ENCODE results near the gene UNCX. TPM values are rescaled to one million over a fixed set of nuclear protein-coding genes. Genes with fewer than 3 reads are reported as not detected.

The UNCX gene
- total RNA-seq, 2 experiments from 2014 or later = not detected

DNA sequence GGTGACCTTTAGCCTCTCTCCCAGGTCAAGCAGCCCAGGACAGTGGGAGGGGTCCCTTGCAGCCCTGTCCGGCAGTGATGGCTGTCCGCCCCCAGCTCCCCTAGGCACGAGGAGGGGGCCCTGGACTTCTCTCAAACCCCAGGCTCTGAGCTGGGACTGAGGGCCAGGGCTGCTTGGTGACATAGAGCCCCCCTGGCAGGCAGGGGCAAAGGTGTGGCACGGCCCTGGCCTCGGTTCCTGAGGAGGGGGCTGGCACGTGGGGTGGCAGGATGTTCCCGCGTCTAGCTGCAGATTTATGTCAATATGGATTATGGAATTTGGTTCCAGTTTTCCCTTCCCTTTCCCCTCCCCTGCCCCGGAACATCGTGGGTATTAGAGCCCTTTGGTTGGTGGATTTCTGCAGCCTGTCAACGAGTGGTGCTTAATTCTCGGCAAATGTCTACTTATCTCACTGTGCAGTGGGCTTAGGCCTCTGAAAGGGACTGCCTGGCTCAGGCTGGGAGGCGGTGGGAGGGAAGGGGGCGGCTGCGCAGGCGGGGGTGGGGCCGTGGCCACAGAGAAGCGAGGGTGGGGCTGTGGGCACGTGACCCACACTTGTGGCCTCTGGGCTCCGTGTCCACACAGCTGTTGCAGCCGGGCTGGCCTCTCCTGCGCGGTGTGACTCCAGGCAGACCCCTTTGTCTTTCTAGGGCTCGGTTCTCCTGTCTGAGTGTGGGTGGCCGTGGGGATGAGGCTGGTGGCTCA is 19.3 kb downstream of the UNCX start:
- intact Hi-C loops (cut with micrococcal nuclease) = no loop called here
- ATAC-seq (no peak), DNase-seq (no peak)
- TF ChIP-seq, protein P1, sequence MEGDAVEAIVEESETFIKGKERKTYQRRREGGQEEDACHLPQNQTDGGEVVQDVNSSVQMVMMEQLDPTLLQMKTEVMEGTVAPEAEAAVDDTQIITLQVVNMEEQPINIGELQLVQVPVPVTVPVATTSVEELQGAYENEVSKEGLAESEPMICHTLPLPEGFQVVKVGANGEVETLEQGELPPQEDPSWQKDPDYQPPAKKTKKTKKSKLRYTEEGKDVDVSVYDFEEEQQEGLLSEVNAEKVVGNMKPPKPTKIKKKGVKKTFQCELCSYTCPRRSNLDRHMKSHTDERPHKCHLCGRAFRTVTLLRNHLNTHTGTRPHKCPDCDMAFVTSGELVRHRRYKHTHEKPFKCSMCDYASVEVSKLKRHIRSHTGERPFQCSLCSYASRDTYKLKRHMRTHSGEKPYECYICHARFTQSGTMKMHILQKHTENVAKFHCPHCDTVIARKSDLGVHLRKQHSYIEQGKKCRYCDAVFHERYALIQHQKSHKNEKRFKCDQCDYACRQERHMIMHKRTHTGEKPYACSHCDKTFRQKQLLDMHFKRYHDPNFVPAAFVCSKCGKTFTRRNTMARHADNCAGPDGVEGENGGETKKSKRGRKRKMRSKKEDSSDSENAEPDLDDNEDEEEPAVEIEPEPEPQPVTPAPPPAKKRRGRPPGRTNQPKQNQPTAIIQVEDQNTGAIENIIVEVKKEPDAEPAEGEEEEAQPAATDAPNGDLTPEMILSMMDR (IDR thresholded peaks at IDR 0.05) = no peak
- Mint-ChIP-seq H3K4me3 (no peak overlapping the region), H3K27ac (no peak overlapping the region), H3K9me3 (no peaks in the 10 kb centered on the region), H3K36me3 (ENCODE audit: low read depth) (no peaks in the 10 kb centered on the region), H3K4me1 (ENCODE audit: low read depth) (peaks cover 7% of the 10 kb centered on the region), H3K27me3 (peaks cover 48% of the 10 kb centered on the region)
- ChIA-PET POLR2A (no interaction called here), CTCF (no interaction called here)

DNA sequence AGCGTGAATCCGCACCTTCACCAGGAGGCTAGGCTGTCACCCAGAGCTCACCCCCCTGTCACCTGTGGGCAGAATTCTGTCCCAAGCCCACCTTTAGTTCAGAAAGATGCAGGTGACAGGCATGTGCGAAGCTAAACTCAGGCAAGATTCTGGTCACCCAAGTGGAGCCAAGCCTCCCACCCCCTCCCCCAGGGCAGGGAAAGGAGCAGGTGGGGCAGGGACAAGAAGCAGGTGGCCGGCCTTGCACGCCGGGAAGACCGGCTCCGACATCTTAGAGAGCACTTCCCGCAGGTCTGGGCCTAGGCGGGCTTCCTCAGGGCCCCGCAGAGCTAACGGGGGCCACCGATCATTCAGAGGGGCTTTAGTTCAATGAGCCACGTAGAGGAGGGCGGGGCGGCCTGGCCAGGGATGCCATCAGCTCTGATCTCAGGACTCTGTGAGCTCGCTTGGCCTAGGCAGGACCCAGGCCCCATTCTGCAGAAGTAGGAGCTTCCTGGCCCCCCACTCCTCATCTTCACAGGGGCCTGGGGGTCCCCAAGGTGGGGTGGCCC is 19.9 kb downstream of the UNCX start:
- Mint-ChIP-seq H3K27ac (no peak overlapping the region), H3K4me3 (no peak overlapping the region), H3K9me3 (no peaks in the 10 kb centered on the region), H3K36me3 (ENCODE audit: low read depth) (no peaks in the 10 kb centered on the region), H3K27me3 (peaks cover 48% of the 10 kb centered on the region), H3K4me1 (ENCODE audit: low read depth) (peaks cover 7% of the 10 kb centered on the region)
- intact Hi-C loops (cut with micrococcal nuclease) = no loop called here
- TF ChIP-seq, protein P1 (IDR thresholded peaks at IDR 0.05) = no peak
- CTCF ChIA-PET = no interaction called here
- no peak for DNase-seq
- POLR2A ChIA-PET = no interaction called here
- no peak for ATAC-seq

DNA sequence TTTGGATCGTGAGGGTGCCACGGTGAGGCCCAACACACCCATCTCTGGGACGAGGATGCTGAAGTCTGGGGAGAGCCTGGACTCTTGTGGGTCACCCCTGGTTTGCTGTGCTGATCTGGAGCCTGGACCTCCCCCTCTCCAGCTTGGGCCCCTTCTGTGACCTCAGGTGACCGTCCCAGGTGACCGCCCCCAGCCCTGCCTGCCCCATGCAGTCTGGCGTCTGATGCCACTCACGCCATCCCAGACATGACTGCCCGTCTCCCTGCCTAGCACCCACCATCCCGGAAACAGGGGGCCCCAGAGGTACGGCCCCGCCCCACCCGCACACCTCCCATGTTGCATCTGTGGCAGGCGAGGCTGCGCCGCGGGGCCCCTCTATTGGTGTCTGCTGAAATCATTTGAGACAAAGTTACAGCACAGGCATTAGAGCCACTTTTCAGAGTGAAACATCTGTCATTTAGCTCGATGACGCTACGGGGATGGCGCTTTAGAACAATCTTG is 21.1 kb downstream of the UNCX start:
- Mint-ChIP-seq H3K4me1 (ENCODE audit: low read depth) (peaks cover 2% of the 10 kb centered on the region), H3K9me3 (no peaks in the 10 kb centered on the region), H3K36me3 (ENCODE audit: low read depth) (no peaks in the 10 kb centered on the region), H3K27me3 (peaks cover 39% of the 10 kb centered on the region), H3K4me3 (no peak overlapping the region), H3K27ac (no peak overlapping the region)
- DNase-seq (no peak), ATAC-seq (no peak)
- POLR2A ChIA-PET = no interaction called here
- TF ChIP-seq, protein P1 (IDR thresholded peaks at IDR 0.05) = no peak
- intact Hi-C loops (cut with micrococcal nuclease) = no loop called here
- CTCF ChIA-PET = no interaction called here

DNA sequence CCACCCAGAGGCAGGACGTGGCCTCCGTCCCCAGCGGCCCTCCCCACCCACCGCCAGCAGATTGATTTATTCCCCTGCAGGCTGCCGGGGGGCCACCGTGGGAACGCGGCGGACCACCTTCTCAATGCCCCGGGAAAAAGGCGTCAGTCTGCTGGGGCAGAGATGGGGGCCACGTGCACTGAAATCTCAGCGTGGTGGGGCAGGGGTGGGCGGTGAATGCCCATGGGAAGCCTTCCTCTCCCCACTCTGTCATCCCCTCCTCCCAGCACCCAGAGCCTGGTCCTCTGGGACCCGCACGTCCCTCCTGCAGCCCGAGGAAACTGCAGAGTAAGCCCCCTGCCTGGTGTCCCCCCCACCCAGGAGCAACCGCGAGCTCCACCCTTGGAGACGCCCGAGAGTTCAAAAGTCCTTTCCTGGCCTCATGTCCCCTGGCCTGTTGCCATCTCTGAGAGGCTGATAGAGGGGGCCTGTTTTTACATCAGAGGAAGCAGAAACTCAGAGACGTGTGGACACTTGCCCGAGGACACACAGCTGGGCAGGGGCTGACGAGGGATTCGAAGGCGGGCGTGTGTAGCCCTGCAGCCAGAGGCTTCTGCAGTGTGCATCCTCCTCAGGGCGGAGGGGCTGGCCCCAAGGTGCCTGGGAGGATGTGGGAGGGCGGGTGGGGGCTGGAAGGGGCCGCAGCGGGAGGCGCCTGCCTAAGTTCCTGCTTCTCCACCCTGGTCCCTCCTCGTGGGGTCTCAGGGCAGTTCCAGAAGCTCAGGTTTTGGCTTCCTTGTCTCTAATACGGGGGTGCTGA is 21.8 kb downstream of the UNCX start:
- no peak overlapping the region for H3K4me3 Mint-ChIP-seq
- ATAC-seq (no peak), DNase-seq (no peak)
- no peaks in the 10 kb centered on the region for H3K36me3 Mint-ChIP-seq (ENCODE audit: low read depth)
- H3K9me3 Mint-ChIP-seq = no peaks in the 10 kb centered on the region
- intact Hi-C loops (cut with micrococcal nuclease) = no loop called here
- H3K27ac Mint-ChIP-seq = no peak overlapping the region
- TF ChIP-seq, protein P1 (IDR thresholded peaks at IDR 0.05) = no peak
- CTCF ChIA-PET = no interaction called here
- peaks cover 35% of the 10 kb centered on the region for H3K27me3 Mint-ChIP-seq
- peaks cover 2% of the 10 kb centered on the region for H3K4me1 Mint-ChIP-seq (ENCODE audit: low read depth)
- POLR2A ChIA-PET = no interaction called here

Measured in activated CD8-positive, alpha-beta T cell treated with anti-CD3 and anti-CD28 coated beads for 36 hours (primary cell).